Hepatocyte (in vitro differentiated cells): ENCODE data around the gene CBX1.

Experiments
- EZH2 ChIP-seq: fragments of 200-600 bp; sonication (generic); IDR thresholded peaks from 2 replicates; pipeline ENCODE4 v1.6.1; 2016; ENCODE audit warnings: antibody characterized with exemption, mild to moderate bottlenecking, borderline replicate concordance
- EZH2phosphoT487 ChIP-seq: fragments of 200-600 bp; sonication (generic); IDR thresholded peaks from one replicate; pipeline ENCODE4 v1.6.1; 2018; ENCODE audit warnings: antibody characterized with exemption, mild to moderate bottlenecking, low read depth, moderate library complexity; ENCODE audit not compliant: unreplicated experiment, severe bottlenecking
- TF ChIP-seq, protein P1 (sequence below): fragments of 200-600 bp; sonication (generic); IDR thresholded peaks from 2 replicates; pipeline ENCODE4 v1.5.1; 2016; ENCODE audit warnings: antibody characterized with exemption, mild to moderate bottlenecking; ENCODE audit not compliant: poor library complexity

DNA sequence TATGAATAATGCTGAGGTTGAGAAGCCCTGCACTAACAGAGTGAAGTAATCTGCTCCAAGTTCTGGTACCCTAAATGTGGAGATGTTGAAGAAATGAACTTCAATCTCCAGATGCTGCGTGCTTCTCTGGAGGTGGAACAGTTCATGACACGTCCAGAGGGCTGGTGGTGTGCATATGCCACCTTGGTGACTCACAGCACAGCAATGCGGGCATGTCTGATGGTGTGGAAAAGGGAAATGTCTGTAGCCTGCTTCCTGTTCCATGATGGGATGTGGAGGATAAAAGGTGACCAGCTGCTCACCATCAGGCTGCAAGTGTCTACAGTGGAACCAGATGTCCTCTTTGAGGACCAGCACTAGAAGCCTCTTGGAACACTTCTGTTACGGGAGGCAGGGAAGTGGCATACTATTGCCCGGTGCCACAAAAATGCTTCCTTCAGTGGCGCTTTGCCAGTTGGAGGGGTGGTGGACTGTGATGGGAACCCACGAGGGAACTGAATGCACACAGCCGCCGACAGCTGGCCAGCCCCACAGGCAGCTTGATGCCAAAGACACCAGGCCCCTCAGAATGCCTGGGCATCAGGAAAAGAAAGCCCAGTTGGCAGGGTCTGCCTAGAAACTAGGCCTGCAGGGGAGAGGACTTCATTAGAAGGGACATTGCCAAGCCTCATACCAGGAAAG, 26.2 kb upstream of the CBX1 start:
- TF ChIP-seq, protein P1, sequence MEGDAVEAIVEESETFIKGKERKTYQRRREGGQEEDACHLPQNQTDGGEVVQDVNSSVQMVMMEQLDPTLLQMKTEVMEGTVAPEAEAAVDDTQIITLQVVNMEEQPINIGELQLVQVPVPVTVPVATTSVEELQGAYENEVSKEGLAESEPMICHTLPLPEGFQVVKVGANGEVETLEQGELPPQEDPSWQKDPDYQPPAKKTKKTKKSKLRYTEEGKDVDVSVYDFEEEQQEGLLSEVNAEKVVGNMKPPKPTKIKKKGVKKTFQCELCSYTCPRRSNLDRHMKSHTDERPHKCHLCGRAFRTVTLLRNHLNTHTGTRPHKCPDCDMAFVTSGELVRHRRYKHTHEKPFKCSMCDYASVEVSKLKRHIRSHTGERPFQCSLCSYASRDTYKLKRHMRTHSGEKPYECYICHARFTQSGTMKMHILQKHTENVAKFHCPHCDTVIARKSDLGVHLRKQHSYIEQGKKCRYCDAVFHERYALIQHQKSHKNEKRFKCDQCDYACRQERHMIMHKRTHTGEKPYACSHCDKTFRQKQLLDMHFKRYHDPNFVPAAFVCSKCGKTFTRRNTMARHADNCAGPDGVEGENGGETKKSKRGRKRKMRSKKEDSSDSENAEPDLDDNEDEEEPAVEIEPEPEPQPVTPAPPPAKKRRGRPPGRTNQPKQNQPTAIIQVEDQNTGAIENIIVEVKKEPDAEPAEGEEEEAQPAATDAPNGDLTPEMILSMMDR, result no peak
- TF ChIP-seq EZH2 (no peak), EZH2phosphoT487 (no peak)
